DMS53 (cell line): Measurements from ENCODE around the gene HTR7.

Source experiments
- DNase-seq: peaks from one replicate; lab custom pipeline; 2025; lab: John Stamatoyannopoulos, UW

The HTR7 gene

DNA sequence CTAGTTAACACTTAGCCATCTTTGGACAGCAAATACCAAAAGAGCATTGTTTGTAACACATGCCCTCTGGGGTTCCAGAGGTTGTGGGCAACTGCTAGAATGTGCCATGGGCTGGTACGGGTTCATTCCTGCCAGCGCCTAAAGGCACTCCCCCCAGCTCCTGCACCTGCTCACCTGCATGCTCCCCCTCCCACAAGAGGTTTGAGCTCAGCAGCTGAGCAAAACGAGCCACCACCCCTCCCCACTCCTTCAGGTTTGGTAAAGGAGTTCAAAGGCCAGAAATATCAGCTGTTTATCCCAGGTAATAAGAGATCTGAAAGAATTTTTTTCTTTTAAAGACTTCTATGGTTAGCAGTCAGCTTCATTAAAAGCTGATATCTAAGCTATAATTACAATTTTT, 53.5 kb downstream of the HTR7 start:
- DNase-seq: no peak

DNA sequence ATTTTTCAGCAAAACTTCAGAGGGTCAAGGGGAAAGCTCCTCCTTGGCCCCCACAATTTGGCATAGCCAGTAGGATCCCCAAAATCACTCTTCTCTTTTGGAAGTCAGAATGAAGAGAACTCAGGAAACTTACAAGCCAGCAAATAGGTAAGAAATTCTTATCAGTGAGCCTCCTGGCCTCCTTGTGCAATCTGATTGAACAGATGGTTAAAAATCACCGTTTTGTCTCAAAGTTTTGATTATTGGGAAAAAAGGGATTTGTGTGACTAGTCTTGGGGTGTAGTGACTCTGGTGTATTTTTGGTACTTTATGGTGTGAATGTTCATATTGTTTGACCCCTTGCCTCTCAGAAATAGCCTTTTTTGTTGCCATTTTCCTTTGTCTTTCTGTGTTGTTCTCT, 56.2 kb downstream of the HTR7 start:
- no peak for DNase-seq

DNA sequence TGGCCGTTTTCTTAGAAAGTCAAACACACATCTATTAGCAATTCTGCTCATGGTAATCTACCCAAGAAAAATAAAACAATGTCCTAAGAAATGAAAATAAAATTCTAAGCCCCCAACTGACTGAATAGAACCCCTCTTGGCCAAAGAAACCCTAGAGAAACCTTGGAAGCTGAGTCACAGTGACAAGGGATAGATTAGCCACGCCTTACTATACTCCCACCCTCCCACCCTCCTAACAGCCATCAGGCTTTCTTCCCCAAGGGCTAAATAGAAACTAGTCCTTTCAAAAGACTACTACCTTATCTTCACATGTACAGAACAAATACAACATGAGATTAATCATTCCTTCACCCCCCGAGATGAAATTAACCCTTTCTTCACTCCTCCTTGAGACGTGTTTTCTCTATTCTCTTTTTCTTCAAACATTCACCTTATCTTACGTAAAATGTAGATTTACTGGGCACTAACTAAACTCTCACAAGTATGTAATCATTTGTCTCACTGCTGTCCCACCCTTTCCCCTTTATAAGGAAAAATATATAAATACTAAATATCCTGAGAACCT, 57.5 kb downstream of the HTR7 start:
- DNase-seq: no peak

DNA sequence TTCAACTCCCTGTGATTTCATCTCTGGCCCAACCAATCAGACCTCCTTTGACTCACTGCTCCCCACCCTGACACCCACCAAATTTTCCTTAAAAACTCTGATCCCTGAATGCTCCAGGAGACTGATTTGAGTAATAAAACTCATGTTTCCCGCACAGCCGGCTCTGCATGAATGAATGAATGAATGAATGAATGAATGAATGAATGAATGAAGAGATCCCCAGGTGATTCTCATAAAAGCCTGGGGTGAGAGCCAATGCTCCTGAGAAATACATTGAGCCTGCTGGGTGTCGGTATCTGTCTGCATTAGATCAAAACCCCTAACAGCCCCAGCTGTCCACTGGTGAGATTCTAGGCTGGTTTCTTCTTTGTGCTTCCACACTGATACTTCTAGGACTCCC, 58.7 kb downstream of the HTR7 start:
- DNase-seq: no peak

DNA sequence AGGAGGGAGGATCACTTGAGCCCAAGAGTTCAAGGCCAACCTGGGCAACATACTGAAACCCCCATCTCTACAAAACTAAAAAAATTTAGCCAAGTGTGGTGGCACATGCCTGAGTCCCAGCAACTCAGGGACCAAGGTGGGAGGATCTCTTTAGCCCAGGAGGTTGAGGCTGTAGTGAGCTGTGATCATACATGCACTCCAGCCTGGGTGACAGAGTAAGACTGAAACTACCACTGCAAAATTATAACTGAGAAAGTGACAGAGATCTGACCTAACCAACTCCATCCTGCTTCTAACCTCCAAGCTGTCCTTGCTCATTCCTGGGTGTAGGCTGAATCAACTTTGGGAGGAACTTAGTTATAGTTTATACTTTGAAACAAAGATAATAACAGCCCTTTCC, 59.4 kb downstream of the HTR7 start:
- DNase-seq: no peak

DNA sequence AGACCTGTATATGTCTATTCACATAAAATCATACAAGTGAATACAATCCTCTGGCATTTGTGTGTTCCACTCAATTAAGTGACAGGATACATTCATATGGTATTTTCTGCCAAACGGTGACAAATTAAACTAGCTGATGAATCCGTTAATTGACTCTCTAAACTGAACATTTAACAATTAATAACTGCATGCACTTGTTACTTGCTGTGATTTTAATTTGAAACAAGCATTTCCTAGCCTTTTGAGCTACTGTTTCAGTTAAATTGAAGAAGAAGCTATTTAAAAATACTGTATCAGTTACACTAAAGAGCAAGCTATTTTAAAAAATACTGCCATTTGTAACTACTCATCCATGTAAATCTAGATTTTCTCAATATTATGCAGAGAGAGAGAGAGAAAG, 67.4 kb downstream of the HTR7 start:
- no peak for DNase-seq

DNA sequence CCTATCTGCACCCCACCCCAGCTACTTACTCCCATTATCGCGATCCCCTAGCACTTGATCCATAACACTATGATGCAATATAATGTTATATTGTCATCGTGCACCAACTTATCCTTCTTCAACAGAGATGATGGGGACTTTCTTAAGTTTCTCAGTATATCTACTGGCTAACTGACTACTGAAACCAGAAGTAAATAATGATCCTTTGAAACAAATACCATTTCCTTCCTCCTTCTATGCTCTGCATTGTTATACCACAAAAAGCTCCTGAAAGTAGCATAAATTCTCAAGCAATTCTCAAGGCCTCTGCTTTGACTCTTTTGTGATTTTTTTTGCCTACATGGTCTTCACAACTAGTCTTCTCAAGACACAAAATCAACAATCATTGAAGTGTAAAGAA, 68.9 kb downstream of the HTR7 start:
- no peak for DNase-seq

DNA sequence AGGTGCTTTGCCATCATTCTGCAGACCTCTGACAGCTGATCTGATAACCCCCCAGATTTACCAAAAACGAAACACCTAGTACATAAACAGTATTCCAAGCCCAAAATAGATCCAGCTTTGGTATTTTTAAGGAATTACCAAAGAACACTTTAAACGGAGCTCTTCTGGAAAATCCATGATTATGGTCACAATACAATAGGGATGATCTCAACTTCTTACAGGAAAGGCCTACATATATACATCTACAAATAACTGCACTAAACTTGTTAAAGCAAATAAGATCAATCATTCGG, 69.7 kb downstream of the HTR7 start:
- no peak for DNase-seq

DNA sequence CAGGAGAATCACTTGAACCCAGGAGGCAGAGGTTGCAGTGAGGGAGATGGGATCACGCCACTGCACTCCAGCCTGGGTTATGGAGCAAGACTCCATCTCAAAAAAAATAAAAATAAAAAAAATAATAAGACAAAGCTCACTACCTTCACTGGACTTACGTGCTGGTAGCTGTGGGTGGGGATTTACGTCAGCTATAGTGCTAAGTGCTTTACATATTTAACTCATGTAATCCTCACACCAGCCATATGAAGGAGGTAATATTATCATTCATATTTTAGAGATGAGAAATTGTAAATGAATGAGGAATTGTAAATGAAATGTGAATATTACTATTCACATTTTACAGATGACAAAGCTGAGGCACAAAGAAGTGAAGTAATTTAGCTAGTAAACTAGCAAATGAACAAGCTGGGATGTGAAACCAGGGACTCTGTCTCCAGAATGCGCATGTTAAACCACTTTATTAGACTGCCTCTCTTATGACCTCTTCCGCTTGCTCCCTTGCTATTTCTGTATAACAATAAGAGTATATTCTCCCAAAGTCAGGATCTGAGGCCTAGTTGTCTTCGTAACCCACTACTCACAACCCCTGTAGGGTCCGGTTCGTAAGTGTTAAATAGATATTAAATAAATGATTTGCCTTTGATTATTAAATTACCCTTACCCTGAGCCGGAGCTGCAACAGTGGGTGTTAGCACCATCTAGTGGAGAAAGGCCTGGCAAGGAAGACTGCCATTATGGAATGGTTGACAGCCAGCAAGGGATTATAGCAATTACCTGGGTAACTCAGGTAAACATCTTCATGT, 70.2 kb downstream of the HTR7 start:
- peak; percentile 73 for DNase-seq

DNA sequence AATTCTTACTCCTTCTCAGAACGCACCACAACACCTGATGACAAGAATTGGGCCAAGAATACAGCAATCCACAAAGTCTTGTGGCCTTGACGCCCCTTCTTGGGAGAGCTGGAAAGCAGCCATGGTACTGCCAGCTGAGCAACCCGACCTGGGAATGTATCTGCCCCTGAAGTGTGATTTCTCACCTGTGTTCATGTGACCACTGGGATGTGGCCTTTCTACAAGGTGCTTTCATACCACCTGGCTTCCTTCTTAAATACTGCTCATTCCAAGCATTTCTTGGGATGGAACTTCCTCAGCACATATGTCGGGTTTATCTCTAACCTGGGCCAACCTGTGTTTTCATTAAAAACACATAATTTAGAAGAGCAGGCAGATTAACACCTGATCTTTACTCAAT, 72.1 kb downstream of the HTR7 start:
- no peak for DNase-seq

DNA sequence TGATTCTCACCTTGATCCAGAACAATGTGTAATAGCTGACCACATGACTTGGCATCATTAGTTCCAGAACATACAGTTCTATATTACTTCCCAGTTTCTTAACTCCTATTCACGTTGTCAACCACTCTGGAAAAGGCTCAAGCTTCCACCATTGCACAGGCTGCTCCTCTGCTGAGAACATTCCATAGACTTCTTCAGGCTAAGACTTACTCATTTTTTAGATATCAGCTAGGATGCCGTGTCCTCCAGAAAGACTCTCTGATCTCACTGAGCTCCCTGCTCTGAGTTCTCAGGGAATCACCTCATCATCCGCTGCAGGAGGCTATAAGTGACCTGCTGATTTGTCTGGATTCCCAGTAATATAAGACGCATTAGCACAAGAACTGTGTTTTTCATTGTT, 73.1 kb downstream of the HTR7 start:
- no peak for DNase-seq

DNA sequence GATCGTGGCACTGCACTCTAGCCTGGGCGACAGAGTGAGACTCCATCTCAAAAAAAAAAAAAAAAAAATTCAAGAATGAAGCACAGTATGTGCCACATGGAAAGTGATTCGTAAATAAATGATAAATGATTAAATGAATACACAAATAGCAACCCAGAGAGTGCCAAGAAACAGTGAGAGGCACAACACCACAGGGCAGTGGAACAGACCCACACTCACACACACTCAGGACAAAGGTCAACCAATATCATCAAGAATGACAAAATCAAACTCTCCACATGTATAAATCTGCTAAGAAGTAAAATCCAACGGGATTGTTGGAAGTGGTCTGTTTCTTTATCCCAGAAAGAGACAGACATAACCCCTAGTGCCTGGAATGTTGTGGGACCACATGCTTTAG, 77.4 kb downstream of the HTR7 start:
- DNase-seq: no peak

DNA sequence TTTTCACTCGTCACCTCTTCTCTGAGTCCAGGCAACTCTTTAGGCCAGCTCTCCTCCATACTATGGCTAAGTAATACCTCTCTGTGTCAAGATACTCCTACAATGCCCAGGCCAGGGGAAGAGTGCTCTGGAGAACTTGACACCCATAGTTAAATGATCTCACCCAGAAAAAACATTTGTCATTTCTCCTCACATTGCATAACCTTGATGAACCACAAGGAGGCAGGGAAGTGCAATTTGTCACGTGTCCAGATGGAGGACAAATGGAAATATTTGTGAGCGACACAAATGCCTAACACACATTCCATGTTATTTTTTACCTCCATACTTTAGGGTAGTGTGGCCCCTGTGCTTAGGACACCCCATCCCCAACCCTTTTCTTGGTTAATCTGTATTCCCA, 78.3 kb downstream of the HTR7 start:
- peak; percentile 34 for DNase-seq

DNA sequence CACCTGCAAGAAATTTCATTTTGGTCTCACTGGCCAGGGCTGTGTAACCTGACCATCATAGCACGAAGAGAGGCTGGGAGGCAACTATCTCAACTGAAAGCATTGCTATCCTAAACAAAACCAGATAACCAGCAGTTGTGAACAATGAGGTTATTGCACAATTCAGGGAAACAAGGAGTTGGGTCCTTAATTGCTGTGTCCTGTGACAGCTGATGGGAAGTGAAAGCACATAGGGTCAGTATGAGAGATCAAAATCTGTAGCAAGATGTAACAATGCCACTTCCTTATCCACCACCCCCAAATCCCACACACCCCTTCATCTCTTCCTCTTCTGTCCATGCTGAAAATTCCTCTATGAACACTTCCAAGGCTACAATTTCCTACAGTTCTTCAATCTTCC, 80.2 kb downstream of the HTR7 start:
- no peak for DNase-seq

DNA sequence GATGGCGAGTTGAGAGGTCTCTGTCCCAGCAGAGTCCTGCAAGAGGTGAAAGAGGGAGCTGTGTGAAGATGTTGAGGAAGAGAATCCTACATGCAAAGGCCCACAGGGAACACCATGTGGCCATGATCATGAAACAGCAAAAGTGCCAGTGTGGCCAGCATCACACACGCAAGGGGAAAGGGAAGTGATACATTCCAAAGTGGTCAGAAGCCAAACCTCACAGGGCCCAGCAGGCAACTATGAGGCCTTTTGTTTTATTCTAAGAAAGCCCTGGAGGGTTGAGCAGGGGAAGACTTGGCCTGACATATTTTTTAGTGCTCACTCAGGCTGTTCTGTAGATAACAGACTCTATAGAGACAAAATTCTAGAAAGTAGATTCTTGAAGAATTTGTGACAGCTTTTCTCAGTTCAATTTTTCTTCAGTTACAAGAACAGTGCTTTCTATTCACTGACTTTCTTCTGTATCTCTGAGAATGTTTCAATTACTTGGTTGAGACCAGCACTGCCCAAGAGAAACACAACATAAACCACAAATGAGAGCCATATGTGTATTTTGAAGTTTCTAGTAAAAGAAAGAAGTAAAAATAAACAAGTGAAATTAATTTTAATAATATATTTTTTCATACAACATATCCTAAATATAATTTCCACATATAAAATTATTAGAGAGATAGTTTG, 82.3 kb downstream of the HTR7 start:
- no peak for DNase-seq

DNA sequence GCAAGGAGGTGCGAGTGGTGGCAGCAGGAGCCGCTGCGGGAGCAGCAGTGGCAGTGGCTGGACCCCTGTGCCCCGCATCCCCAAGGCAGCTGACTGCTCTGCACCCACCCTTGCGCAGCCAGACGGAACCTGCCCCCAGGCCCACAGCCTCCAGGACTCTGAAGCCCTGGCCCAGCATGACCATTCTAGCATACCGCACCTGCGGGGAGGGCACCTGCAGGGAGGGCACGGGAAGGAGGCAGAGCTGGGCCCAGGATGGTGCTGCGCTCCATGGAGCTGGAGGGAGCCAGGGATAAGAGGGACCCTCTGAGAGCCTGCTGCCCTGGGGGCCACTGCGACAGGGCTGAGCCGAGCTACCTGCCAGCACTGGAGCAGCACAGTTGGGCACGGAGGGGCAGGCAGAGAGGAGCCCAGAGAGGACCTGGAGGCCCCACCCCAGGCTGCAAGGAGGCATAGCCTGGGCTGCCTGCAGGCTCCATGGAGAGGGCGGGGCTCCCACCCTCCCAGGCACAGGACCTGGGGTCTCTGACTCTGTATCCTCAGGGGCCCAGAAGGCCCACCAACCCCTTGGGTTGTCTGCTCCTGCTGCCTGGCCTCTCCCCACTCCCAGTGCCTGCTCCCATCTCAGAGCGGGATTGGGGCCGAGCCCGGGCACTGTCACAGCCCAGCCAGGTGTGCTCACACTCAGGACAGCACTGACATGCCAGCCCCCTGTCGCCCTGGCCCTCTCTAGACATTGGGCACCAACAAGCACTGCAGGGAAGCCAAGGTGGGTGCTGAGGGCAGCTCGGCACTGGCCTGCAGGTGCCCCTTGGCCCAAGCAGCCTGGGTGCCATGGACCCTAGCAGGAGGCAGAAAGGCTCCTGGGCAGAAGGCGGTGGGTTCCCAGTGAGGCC, 87.6 kb downstream of the HTR7 start:
- no peak for DNase-seq

DNA sequence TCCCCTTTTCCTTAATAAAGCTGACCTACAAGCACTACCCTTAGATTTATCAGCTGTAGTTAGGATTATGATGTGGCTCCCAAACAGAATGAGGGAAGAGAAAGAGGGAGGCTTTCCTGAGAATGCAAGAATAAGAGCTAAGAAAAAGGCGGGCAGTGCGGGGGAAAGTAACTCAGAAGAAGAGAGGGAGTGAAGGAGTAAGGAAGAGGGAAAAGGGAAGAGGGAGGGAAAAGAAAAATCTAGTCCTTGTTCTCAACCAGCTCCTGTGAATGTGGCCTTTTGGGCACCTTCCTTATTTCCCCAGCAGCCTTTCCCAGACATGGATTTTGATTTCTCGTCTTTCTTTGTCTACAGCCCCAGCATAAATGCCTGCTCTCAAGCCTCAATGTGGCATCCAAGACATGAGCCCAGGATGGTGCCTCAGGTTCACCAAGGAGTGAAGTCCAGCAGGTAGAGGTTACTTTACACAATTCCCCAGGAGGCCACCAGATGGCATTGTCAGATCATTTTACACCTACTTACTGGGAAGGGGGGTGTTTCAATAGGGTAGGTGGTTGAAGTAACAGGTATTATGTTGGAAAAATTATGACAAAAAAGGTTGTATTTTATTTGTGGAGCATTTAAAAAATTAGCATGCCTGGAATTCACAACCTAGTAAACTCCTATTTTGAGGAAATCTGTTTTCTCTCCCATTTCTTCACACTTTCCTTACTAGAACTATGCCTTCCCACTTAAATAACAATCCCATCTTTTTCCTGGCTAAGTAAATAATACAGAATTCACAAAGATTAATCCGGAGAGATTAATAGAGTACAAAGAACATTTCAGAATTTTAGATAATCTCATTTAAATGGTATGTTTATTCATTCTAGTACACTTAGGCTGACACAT, 106.5 kb downstream of the HTR7 start:
- peak; percentile 76 for DNase-seq

DNA sequence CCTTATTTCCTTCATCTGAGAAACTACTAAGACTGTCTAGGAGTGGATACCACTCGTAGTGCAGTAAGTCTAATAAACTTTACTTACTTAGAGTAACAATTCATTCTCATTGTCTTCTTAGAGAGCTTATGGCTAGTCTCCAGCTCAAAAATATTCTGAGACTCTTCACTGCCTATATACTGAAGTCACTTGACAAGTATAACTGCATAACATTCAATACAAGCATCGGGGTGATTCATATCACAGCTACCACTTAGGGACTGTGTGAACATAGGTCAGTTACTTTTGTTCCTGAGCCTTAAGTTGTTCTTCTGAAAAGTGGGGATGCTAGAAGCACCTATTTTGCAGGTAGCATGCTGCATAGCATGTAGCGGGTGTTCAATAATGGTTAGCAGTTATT, 111.0 kb downstream of the HTR7 start:
- no peak for DNase-seq

DNA sequence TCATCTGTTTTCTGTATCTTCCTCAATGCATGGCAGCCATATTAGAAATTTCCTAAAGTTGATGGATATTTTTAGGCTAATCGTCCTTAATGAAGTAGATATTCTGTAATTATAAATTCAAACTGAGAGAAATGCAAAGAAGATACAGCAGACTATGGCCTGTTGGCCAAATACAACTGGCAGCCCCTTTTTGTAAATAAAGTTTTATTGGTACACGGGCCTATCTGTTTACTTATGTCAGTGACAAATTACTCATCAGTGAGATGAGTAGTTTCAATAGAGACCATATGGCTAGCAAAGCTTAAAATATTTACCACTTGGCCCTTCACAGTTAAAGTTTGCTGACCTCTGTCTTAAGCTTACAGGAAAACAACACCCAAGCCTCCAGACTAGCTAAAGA, 112.3 kb downstream of the HTR7 start:
- peak; percentile 5 for DNase-seq

DNA sequence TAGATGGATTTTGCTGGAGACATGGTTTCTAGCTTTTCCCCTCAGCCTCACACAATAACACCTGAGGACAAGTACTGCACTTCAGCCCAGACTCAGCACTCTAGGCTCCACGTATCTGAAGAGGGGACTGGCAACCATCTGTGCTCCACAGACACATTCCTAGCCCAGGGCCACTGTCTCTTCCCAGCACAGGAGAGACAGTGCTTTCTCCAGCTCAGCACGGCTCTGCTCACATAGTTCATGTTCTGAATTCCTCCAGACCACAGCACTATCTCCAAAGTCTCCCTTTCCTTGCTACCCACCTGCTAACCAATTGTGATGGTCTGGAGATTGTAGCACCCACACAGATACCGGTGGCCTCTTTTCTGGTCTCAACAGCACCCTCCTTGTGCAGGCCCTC, 114.5 kb downstream of the HTR7 start:
- no peak for DNase-seq

DNA sequence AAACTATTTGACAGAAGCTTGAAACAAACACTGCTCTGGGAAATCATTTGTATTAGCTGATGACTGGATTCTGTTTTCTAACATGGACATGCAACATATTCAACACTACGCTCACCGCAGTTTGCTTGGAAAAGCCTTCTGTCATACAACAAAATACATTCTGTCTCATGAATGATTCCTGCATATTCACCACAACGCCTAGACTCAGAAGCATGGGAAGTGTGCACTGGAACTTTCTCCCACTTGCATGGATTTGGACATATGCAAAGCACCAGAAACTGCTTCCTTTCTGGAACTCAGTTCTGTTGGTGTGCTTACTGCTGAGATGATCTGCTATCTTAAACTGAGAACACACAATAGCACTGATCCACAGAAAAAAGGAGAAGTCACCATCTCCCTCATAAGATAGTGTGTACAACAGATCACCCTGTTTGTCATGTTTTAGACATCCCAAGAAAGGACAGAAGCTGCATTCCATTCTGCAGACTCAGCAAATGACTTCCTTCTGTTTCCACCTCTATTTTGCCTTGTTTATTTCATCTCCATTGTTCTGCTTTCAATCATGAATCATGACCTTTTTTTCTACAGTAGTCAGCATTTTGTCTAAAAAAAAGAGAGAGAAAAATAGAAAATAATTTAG, 115.8 kb downstream of the HTR7 start:
- DNase-seq: no peak
